ENCODE data around the gene FAN1. TPM values are rescaled to one million over a fixed set of nuclear protein-coding genes. Genes with fewer than 3 reads are reported as not detected.

FAN1 gene
- total and polyA plus RNA-seq, 2 of the 13 experiments (the other 11 are each of a cell fraction or from before 2014, with no cell fraction given), result 10.8 to 20.1 TPM

- TF ChIP-seq ZBTB44 (CRISPR knock-in tag; IDR thresholded peaks at IDR 0.05) (no peak; the same call in 1 of the 2 replicates), NR2F2 (IDR thresholded peaks at IDR 0.05; ENCODE audit: borderline replicate concordance, low read depth) (no peak), TRIM24 (CRISPR knock-in tag; IDR thresholded peaks at IDR 0.05) (no peak), ZNF7 (CRISPR knock-in tag; IDR thresholded peaks at IDR 0.05) (no peak), NFRKB (IDR thresholded peaks at IDR 0.05) (no peak), ZNF713 (CRISPR knock-in tag; IDR thresholded peaks at IDR 0.05) (no peak; the same call in 1 of the 2 replicates), EZH2 (conservative IDR thresholded peaks at IDR 0.05; ENCODE audit: low read depth, low read length) (no peak), ISX (CRISPR knock-in tag; conservative IDR thresholded peaks at IDR 0.05) (no peak), GRHL1 (CRISPR knock-in tag; conservative IDR thresholded peaks at IDR 0.05) (no peak), GMEB1 (CRISPR knock-in tag; IDR thresholded peaks at IDR 0.05; ENCODE audit: borderline replicate concordance) (peak; percentile 91), ZNF34 (CRISPR knock-in tag; IDR thresholded peaks at IDR 0.05; ENCODE audit: borderline replicate concordance) (peak; percentile 91; the same call in 1 of the 2 replicates), HNF1A (IDR thresholded peaks at IDR 0.05; ENCODE audit: low read depth) (no peak), HNF1A (CRISPR knock-in tag; IDR thresholded peaks at IDR 0.05; ENCODE audit: borderline replicate concordance) (peak; percentile 82), NPAS2 (CRISPR knock-in tag; IDR thresholded peaks at IDR 0.05; ENCODE audit: borderline replicate concordance) (no peak), NCOA5 (CRISPR knock-in tag; IDR thresholded peaks at IDR 0.05) (no peak), ZNF282 (IDR thresholded peaks at IDR 0.05; ENCODE audit: partially characterized antibody) (no peak), ZNF691 (CRISPR knock-in tag; IDR thresholded peaks at IDR 0.05; ENCODE audit: borderline replicate concordance, low read depth) (peak; percentile 93), ZNF598 (CRISPR knock-in tag; IDR thresholded peaks at IDR 0.05; ENCODE audit: borderline replicate concordance) (peak; percentile 83; the same call in 1 of the 2 replicates), ZNF468 (CRISPR knock-in tag; IDR thresholded peaks at IDR 0.05) (0 out of 2 replicates have a peak, but pooled peaks have one; percentile 53), CBX1 (IDR thresholded peaks at IDR 0.05; ENCODE audit: low read depth) (no peak)
These were observed at the start of gene FAN1 (continued) for GRCh38 chr15:30903497-30904187.
